Spinal cord (tissue), 10 donors: ENCODE results near the gene CACNG4. TPM values are rescaled to one million over a fixed set of nuclear protein-coding genes. Genes with fewer than 3 reads are reported as not detected.
"Not testable (repeated sequence)": the region's sequence is repeated elsewhere in the genome, so short reads cannot be mapped to it uniquely, and the experiment has no call there.

Experiments
- DNase-seq, 6 donors: peaks; one replicate each; pipeline versions ENCODE4 v3.0.0 to v3.0.0-alpha.2; 2013 to 2015; ENCODE audit warnings: low spot score in 6 of 6, low read depth in 4 of 6
- H3K27ac ChIP-seq: one replicate; pipeline ENCODE4 v1.5.1; 2013; ENCODE audit warnings: low read depth, low read length, control low read depth
- H3K27me3 ChIP-seq: one replicate; pipeline ENCODE4 v1.6.1; 2013; ENCODE audit warnings: low read length; ENCODE audit not compliant: control insufficient read depth, insufficient read depth
- H3K36me3 ChIP-seq: one replicate; pipeline ENCODE4 v1.6.1; 2013; ENCODE audit warnings: low read length; ENCODE audit not compliant: control insufficient read depth, insufficient read depth
- H3K4me1 ChIP-seq: one replicate; pipeline ENCODE4 v1.6.1; 2013; ENCODE audit warnings: low read length; ENCODE audit not compliant: control insufficient read depth, insufficient read depth
- H3K4me3 ChIP-seq: one replicate; pipeline ENCODE4 v1.5.1; 2013; ENCODE audit warnings: low read depth, low read length, control low read depth
- H3K9me3 ChIP-seq: one replicate; pipeline ENCODE4 v1.6.1; 2013; ENCODE audit warnings: low read length; ENCODE audit not compliant: control insufficient read depth, insufficient read depth
- WGBS: methylation state at CpG from one replicate; pipeline ENCODE4 v1.1.5; 2013; ENCODE audit warnings: missing lambda C conversion rate; ENCODE audit not compliant: insufficient coverage; 5-methylcytosine and 5-hydroxymethylcytosine counted together
- polyA plus RNA-seq, 2 donors: library from polyadenylated mRNA; unstranded; fragments of 120-200 nt; gene quantifications; one replicate each; pipeline ENCODE4 v1.2.1, GENCODE V29; 2013; ENCODE audit not compliant: insufficient read length in 2 of 2
- total RNA-seq, 2 donors: library from RNA; depleted of rRNA in 1 of 2; stranded (reverse); fragments of 120-200 nt in 1 of 2; fragments of >200 nt in 1 of 2; gene quantifications; one replicate each; pipeline versions ENCODE4 v1.2.3 to v1.2.4, GENCODE V29; 2013 to 2014
- donor health status: healthy.

Gene CACNG4
- total and polyA plus RNA-seq, 4 donors = 19.7 to 161 (median 86.1) TPM

DNA sequence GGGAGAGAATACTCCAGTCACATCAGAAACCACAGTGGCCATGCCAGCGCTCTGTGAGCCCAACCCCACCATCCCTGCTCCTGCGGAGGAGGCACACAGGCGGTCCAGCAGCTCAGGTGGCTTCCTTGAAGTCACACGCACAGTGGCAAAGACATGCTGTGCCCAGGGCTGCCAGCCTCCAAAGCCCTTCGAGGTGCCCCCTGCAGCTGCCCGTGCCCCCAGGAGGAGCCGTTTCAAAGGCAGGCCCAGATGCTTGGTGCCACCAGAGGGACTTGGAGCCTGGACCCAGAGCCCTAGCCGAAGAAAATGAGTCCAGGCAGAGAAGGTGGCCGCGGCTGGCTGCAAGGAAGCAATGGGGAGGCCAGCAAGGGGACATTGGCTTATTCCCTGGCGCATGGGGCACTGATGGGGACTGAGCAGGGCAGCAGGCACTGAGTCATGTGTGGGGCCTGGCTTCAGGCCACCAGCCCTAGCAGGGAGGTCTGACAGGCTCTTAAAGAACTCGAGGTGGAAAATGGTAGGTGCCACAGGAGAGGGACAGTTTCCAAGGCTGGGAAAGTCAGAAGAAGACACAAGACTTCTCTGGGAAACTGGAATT is 62.6 kb downstream of the CACNG4 start:
- H3K4me3 ChIP-seq = no peak overlapping the region
- peaks cover 18% of the 10 kb centered on the region for H3K4me1 ChIP-seq
- 89% methylated on average over 12 of the region's 12 CpGs for WGBS
- no peak overlapping the region for H3K27ac ChIP-seq
- H3K36me3 ChIP-seq = peaks cover 74% of the 10 kb centered on the region
- H3K27me3 ChIP-seq = no peaks in the 10 kb centered on the region
- no peak for DNase-seq
- no peaks in the 10 kb centered on the region for H3K9me3 ChIP-seq

GRCh38 chr17:67030641-67031040 is 66.1 kb downstream of the CACNG4 start:
- peaks cover 65% of the 10 kb centered on the region for H3K36me3 ChIP-seq

DNA sequence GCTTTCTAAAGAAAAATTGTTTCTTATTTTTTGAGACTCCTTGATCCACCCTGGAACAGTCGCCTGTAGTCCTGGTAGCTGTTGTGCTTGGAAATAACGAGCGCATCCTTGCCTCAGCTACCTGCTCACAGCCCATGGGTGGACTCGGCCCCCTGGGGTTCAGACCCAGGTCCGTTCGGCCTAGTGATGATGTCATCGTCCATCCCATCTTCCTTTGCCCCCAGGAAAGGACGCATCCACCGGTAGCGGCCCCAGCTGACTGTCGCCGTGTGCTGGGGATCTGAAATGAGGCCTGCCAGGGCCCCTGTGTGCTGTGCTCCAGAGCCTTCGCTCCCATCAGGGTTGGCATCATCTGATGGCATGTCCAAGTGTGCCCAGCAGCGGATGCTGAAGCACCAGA is 67.9 kb downstream of the CACNG4 start:
- Histone ChIP-seq H3K4me3 (no peak overlapping the region), H3K9me3 (no peaks in the 10 kb centered on the region), H3K27ac (no peak overlapping the region), H3K4me1 (no peaks in the 10 kb centered on the region), H3K36me3 (peaks cover 48% of the 10 kb centered on the region), H3K27me3 (no peaks in the 10 kb centered on the region)
- DNase-seq = no peak
- 91% methylated on average over 14 of the region's 14 CpGs for whole genome bisulfite sequencing

More at GRCh38 chr17:67030641-67031040, 66.1 kb downstream of the CACNG4 start:
- WGBS = 91% methylated on average over 21 of the region's 21 CpGs
- H3K27ac ChIP-seq = no peak overlapping the region
- DNase-seq = no peak
- H3K9me3 ChIP-seq = no peaks in the 10 kb centered on the region
- H3K4me1 ChIP-seq = no peaks in the 10 kb centered on the region
- no peaks in the 10 kb centered on the region for H3K27me3 ChIP-seq
- H3K4me3 ChIP-seq = no peak overlapping the region

- H3K27me3 ChIP-seq = no peaks in the 10 kb centered on the region
- DNase-seq = no peak
- WGBS = 100% methylated on average over 6 of the region's 13 CpGs
- peaks cover 45% of the 10 kb centered on the region for H3K36me3 ChIP-seq
- H3K9me3 ChIP-seq = no peaks in the 10 kb centered on the region
- H3K27ac ChIP-seq = no peak overlapping the region
- H3K4me3 ChIP-seq = no peak overlapping the region
- H3K4me1 ChIP-seq = no peaks in the 10 kb centered on the region
Measured at GRCh38 chr17:67032985-67033384, 68.5 kb downstream of the CACNG4 start.

GRCh38 chr17:67033613-67034012 is 69.1 kb downstream of the CACNG4 start:
- Histone ChIP-seq H3K4me1 (no peaks in the 10 kb centered on the region), H3K9me3 (no peaks in the 10 kb centered on the region), H3K36me3 (peaks cover 43% of the 10 kb centered on the region), H3K4me3 (no peak overlapping the region), H3K27me3 (no peaks in the 10 kb centered on the region), H3K27ac (no peak overlapping the region)
- no peak for DNase-seq
- 96% methylated on average over 9 of the region's 9 CpGs for WGBS

DNA sequence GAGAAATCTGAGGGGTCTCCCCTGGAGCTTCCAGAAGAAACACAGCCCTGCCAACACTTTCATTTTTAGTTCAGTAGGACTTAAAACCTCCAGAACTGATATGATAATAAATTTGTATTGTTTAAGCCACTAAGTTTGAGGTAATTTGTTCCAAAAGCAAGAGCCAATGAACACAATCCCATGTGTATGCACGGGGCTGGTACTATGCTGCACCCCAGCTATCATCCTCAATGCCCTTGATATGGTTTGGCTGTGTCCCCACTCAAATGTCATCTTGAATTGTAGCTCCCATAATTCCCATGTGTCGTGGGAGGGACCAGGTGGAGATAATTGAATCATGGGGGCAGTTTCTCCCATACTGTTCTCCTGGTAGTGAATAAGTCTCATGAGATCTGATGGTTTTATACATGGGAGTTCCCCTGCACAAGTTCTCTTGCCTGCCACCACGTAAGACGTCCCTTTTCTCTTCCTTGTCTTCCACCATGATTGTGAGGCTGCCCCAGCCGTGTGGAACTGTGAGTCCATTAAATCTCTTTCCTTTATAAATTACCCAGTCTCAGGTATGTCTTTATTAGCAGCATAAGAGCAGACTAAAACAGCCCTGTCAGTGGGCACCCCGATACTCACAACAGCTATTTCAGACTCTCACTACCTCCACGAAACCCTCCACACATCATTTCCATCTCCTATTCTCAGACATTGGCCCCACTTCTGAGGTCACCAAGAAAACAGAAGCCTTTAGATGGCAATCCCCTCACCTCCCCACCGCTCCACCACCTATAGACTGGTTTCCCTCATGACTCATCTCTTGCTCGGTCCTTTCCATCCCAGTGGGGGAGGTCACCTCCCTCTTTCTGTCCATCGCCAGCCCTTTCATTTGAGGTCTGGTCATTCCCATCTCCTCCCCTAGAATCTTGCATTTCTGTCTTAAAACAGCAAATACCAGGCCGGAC is 70.9 kb downstream of the CACNG4 start:
- H3K27me3 ChIP-seq = no peaks in the 10 kb centered on the region
- H3K9me3 ChIP-seq = no peaks in the 10 kb centered on the region
- WGBS = 81% methylated on average over 10 of the region's 11 CpGs

GRCh38 chr17:67038861-67039365 is 74.4 kb downstream of the CACNG4 start:
- H3K4me1 ChIP-seq = no peaks in the 10 kb centered on the region
- DNase-seq = no peak
- peaks cover 4% of the 10 kb centered on the region for H3K36me3 ChIP-seq
- no peak overlapping the region for H3K4me3 ChIP-seq
- H3K9me3 ChIP-seq = no peaks in the 10 kb centered on the region
- WGBS = 82% methylated on average over 3 of the region's 5 CpGs
- H3K27me3 ChIP-seq = no peaks in the 10 kb centered on the region
- H3K27ac ChIP-seq = no peak overlapping the region

More for the DNA sequence above, 70.9 kb downstream of the CACNG4 start:
- no peaks in the 10 kb centered on the region for H3K4me1 ChIP-seq
- no peak for DNase-seq
- H3K27ac ChIP-seq = no peak overlapping the region
- H3K36me3 ChIP-seq = peaks cover 34% of the 10 kb centered on the region
- H3K4me3 ChIP-seq = no peak overlapping the region

DNA sequence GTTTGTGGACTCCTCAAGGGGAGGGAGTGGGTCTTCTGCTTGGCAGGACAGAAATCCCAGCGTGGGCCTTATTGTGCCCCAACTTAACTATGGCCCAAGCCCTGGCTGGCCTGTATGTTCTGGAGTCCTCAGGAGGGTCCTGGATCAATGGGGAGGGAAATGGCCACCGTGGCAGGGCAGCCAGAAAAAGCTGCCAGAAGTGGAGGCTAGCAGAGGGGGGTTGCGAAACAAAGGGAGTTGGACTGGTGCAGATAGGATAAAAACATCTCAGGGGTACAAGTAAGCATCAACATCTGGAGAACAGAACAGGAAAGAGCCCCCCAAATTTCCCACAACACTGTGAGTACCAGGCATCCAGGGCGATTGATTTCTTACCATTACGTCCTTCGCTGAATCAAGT is 76.1 kb downstream of the CACNG4 start:
- no peak overlapping the region for H3K27ac ChIP-seq
- no peak overlapping the region for H3K4me3 ChIP-seq
- H3K9me3 ChIP-seq = no peaks in the 10 kb centered on the region
- no peaks in the 10 kb centered on the region for H3K4me1 ChIP-seq
- H3K27me3 ChIP-seq = no peaks in the 10 kb centered on the region
- no peak for DNase-seq
- H3K36me3 ChIP-seq = peaks cover 7% of the 10 kb centered on the region
- WGBS = 83% methylated on average over 3 of the region's 6 CpGs

- WGBS = 81% methylated on average over 4 of the region's 5 CpGs
- not testable (repeated sequence) for H3K36me3 ChIP-seq, H3K4me3 ChIP-seq, H3K4me1 ChIP-seq, H3K9me3 ChIP-seq, H3K27me3 ChIP-seq, DNase-seq, H3K27ac ChIP-seq
Measured at GRCh38 chr17:67041119-67041518, 76.6 kb downstream of the CACNG4 start.
